Neutrophil (primary cell): Measurements from ENCODE around the gene NET1.

Source experiments
- H3K27ac ChIP-seq: fragments of 200-600 bp; sonication (generic); 2 replicates; pipeline ENCODE4 v1.5.1; 2016; ENCODE audit warnings: mild to moderate bottlenecking, moderate library complexity
- H3K27me3 ChIP-seq: fragments of 200-600 bp; sonication (generic); 2 replicates; pipeline ENCODE4 v1.6.0; 2016; ENCODE audit warnings: mild to moderate bottlenecking
- H3K36me3 ChIP-seq: fragments of 200-600 bp; sonication (generic); 2 replicates; pipeline ENCODE4 v1.5.1; 2017
- H3K4me1 ChIP-seq, 2 experiments: fragments of 200-600 bp in 1 of 2; sonication (generic) in 1 of 2; 1 replicate in 1 of 2; 2 replicates in 1 of 2; pipeline versions ENCODE4 v1.5.1 to v1.6.1; 2013 to 2016; ENCODE audit warnings: low read depth in 1 of 2, low read length in 1 of 2, mild to moderate bottlenecking in 1 of 2, moderate library complexity in 1 of 2; ENCODE audit not compliant: control insufficient read depth in 1 of 2, insufficient read depth in 1 of 2
- H3K4me3 ChIP-seq, 2 experiments: fragments of 200-600 bp in 1 of 2; sonication (generic) in 1 of 2; 1 replicate in 1 of 2; 2 replicates in 1 of 2; pipeline ENCODE4 v1.5.1; 2013 to 2016; ENCODE audit warnings: low read depth in 1 of 2, low read length in 1 of 2, mild to moderate bottlenecking in 1 of 2, moderate library complexity in 1 of 2
- H3K9me3 ChIP-seq: fragments of 200-600 bp; sonication (generic); 2 replicates; pipeline ENCODE4 v1.5.1; 2016
- CTCF ChIP-seq: fragments of 200-600 bp; sonication (generic); IDR thresholded peaks from 2 replicates; pipeline ENCODE4 v1.5.1; 2016; ENCODE audit warnings: antibody characterized with exemption

NET1 gene

GRCh38 chr10:5500910-5501309 lies 88.6 kb downstream of the NET1 start:
- no peak overlapping the region for H3K4me3 ChIP-seq
- H3K9me3 ChIP-seq, result no peaks in the 10 kb centered on the region
- H3K27ac ChIP-seq, result no peak overlapping the region
- H3K36me3 ChIP-seq, result no peaks in the 10 kb centered on the region
- H3K27me3 ChIP-seq, result no peaks in the 10 kb centered on the region
- TF ChIP-seq CTCF, result no peak
- H3K4me1 ChIP-seq, result no peaks in the 10 kb centered on the region

- H3K36me3 ChIP-seq, result no peaks in the 10 kb centered on the region
- H3K27me3 ChIP-seq, result no peaks in the 10 kb centered on the region
- H3K9me3 ChIP-seq, result no peaks in the 10 kb centered on the region
- H3K27ac ChIP-seq, result no peak overlapping the region
- no peak overlapping the region for H3K4me3 ChIP-seq
- no peak for TF ChIP-seq CTCF
- no peaks in the 10 kb centered on the region for H3K4me1 ChIP-seq
Observed at GRCh38 chr10:5502061-5502521, 89.7 kb downstream of the NET1 start.

- Histone ChIP-seq H3K4me3 (no peak overlapping the region), H3K27me3 (no peaks in the 10 kb centered on the region), H3K9me3 (no peaks in the 10 kb centered on the region), H3K4me1 (no peaks in the 10 kb centered on the region), H3K36me3 (no peaks in the 10 kb centered on the region), H3K27ac (no peak overlapping the region)
- no peak for TF ChIP-seq CTCF
Observed at GRCh38 chr10:5502571-5503476, 90.5 kb downstream of the NET1 start.

- H3K27ac ChIP-seq, result no peak overlapping the region
- H3K27me3 ChIP-seq, result no peaks in the 10 kb centered on the region
- no peaks in the 10 kb centered on the region for H3K36me3 ChIP-seq
- H3K9me3 ChIP-seq, result no peaks in the 10 kb centered on the region
- H3K4me3 ChIP-seq, result no peak overlapping the region
- no peak for TF ChIP-seq CTCF
- H3K4me1 ChIP-seq, result no peaks in the 10 kb centered on the region
Observed at GRCh38 chr10:5503477-5503835, 91.1 kb downstream of the NET1 start.

GRCh38 chr10:5504146-5505072 lies 92.1 kb downstream of the NET1 start:
- H3K4me1 ChIP-seq, result no peaks in the 10 kb centered on the region
- no peaks in the 10 kb centered on the region for H3K27me3 ChIP-seq
- H3K9me3 ChIP-seq, result no peaks in the 10 kb centered on the region
- no peak overlapping the region for H3K4me3 ChIP-seq
- no peaks in the 10 kb centered on the region for H3K36me3 ChIP-seq
- no peak for TF ChIP-seq CTCF
- no peak overlapping the region for H3K27ac ChIP-seq
